ENCODE measurements around the gene CACNB1. TPM values are rescaled to one million over a fixed set of nuclear protein-coding genes. Genes with fewer than 3 reads are reported as not detected.

The CACNB1 gene
- total and polyA plus RNA-seq, 2 experiments from 2014 or later: 27.6 to 41.6 TPM

- Histone ChIP-seq H3K4me1 (ENCODE audit: low read depth) (no peaks in the 10 kb centered on the region), H3K36me3 (no peaks in the 10 kb centered on the region), H3K27me3 (no peaks in the 10 kb centered on the region), H3K9me3 (ENCODE audit: low read depth) (no peaks in the 10 kb centered on the region), H3K4me3 (no peak overlapping the region), H3K27ac (no peak overlapping the region)
- DNase-seq (ENCODE audit: low read depth in 1 of 2, low spot score in 1 of 2): no peak
- TF ChIP-seq, protein P1, sequence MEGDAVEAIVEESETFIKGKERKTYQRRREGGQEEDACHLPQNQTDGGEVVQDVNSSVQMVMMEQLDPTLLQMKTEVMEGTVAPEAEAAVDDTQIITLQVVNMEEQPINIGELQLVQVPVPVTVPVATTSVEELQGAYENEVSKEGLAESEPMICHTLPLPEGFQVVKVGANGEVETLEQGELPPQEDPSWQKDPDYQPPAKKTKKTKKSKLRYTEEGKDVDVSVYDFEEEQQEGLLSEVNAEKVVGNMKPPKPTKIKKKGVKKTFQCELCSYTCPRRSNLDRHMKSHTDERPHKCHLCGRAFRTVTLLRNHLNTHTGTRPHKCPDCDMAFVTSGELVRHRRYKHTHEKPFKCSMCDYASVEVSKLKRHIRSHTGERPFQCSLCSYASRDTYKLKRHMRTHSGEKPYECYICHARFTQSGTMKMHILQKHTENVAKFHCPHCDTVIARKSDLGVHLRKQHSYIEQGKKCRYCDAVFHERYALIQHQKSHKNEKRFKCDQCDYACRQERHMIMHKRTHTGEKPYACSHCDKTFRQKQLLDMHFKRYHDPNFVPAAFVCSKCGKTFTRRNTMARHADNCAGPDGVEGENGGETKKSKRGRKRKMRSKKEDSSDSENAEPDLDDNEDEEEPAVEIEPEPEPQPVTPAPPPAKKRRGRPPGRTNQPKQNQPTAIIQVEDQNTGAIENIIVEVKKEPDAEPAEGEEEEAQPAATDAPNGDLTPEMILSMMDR (IDR thresholded peaks at IDR 0.05; ENCODE audit: low read depth, low read length): no peak
These were observed 38.8 kb downstream of the CACNB1 start for GRCh38 chr17:39158623-39159022.

DNA sequence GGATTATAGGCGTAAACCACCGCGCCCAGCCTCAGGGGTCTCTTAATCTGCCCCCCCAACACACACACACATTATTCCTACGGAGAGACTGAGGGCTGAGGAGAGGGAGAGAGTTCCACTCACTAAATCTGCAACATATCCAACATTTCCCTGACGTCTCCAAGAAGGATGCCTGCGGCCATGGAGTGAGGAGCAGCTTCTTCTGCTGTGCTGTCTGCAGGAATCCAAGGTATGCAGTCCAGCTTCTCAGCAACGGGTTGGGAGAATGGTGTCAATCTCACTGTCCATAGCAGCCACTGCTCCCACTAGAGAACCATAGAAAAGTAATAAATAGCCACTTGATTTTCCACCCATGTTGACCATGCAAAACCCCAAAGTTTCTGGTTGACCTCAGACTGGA is 41.0 kb downstream of the CACNB1 start:
- Histone ChIP-seq H3K4me1 (ENCODE audit: low read depth) (peaks cover 9% of the 10 kb centered on the region), H3K27ac (no peak overlapping the region), H3K9me3 (ENCODE audit: low read depth) (no peaks in the 10 kb centered on the region), H3K27me3 (peaks cover 3% of the 10 kb centered on the region), H3K36me3 (no peaks in the 10 kb centered on the region), H3K4me3 (no peak overlapping the region)
- no peak for DNase-seq (ENCODE audit: low read depth in 1 of 2, low spot score in 1 of 2)
- TF ChIP-seq, protein P1 (IDR thresholded peaks at IDR 0.05; ENCODE audit: low read depth, low read length): no peak

- DNase-seq (ENCODE audit: low read depth in 1 of 2, low spot score in 1 of 2): no peak
- Histone ChIP-seq H3K4me3 (no peak overlapping the region), H3K9me3 (ENCODE audit: low read depth) (no peaks in the 10 kb centered on the region), H3K4me1 (ENCODE audit: low read depth) (peaks cover 9% of the 10 kb centered on the region), H3K27ac (no peak overlapping the region), H3K36me3 (no peaks in the 10 kb centered on the region), H3K27me3 (peaks cover 12% of the 10 kb centered on the region)
- TF ChIP-seq, protein P1 (IDR thresholded peaks at IDR 0.05; ENCODE audit: low read depth, low read length): no peak
These were observed 41.8 kb downstream of the CACNB1 start for GRCh38 chr17:39155654-39156053.

- DNase-seq (ENCODE audit: low read depth in 1 of 2, low spot score in 1 of 2): peak; percentile 80 to 89
- Histone ChIP-seq H3K27ac (peak overlapping the region; percentile 57), H3K4me3 (peak overlapping the region; percentile 95), H3K4me1 (ENCODE audit: low read depth) (peaks cover 9% of the 10 kb centered on the region), H3K27me3 (peaks cover 31% of the 10 kb centered on the region), H3K9me3 (ENCODE audit: low read depth) (no peaks in the 10 kb centered on the region), H3K36me3 (no peaks in the 10 kb centered on the region)
- TF ChIP-seq, protein P1 (IDR thresholded peaks at IDR 0.05; ENCODE audit: low read depth, low read length): peak; percentile 17
These were observed 43.8 kb downstream of the CACNB1 start for GRCh38 chr17:39153599-39154051.

GRCh38 chr17:39151943-39152818 is 45.3 kb downstream of the CACNB1 start:
- no peak overlapping the region for H3K27ac ChIP-seq
- peak overlapping the region; percentile 95 for H3K4me3 ChIP-seq
- TF ChIP-seq, protein P1 (IDR thresholded peaks at IDR 0.05; ENCODE audit: low read depth, low read length): no peak
- H3K4me1 ChIP-seq (ENCODE audit: low read depth): peaks cover 9% of the 10 kb centered on the region
- H3K36me3 ChIP-seq: no peaks in the 10 kb centered on the region
- DNase-seq (ENCODE audit: low read depth in 1 of 2, low spot score in 1 of 2): peak in 1 of 2 donors; percentile 56
- H3K27me3 ChIP-seq: peaks cover 31% of the 10 kb centered on the region
- H3K9me3 ChIP-seq (ENCODE audit: low read depth): no peaks in the 10 kb centered on the region
